HG02763 (cell line): Measurements from ENCODE around the gene PARP6.
"Not testable (repeated sequence)": the region's sequence is repeated elsewhere in the genome, so short reads cannot be mapped to it uniquely, and the experiment has no call there.

Experiments used
- ATAC-seq: cut with Tn5 transposase; IDR thresholded peaks from one replicate; pipeline ENCODE4 v1.9.1; 2021; ENCODE audit warnings: mild to moderate bottlenecking, moderate library complexity; ENCODE audit not compliant: unreplicated experiment

PARP6 gene

DNA sequence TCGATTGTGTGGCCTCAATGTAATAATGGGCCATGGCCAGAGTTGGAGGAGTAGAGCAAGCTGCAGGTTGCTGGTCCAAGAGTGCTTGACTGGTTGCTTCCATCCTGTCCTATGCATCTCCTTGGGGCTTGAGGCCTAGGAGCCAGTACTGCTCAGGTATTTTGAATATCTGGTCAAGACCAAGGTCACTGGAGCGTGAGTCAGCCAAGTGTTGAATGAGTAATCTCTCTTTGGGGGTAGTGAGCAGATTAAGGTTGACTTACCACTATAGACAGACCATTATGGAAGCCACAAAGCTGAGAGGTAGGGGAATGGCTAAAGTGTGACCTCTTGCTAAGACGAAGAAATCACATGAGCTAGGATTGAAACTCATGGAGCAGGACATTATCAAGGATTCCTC is 9.4 kb upstream of the PARP6 start:
- ATAC-seq = no peak

DNA sequence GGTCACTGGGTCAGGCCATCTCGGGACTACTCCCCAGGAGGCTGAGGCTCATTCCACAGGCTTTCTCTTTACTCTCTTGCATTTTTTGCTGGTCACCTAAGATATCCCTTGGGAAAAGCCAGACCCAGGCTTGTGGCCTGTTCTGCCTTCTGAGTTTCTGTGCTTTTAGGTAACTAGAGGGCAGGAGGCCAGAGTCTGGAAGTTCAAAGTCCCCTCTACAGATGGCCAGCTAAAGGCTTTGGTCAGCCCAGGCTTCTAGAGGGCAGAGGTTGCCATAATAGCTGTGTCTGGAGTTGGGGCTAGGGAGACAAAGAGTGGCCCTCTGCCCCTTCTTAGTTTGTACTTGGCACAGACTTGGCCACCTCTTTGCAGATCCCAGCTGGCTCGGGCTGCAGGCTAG is 8.4 kb upstream of the PARP6 start:
- no peak for ATAC-seq

DNA sequence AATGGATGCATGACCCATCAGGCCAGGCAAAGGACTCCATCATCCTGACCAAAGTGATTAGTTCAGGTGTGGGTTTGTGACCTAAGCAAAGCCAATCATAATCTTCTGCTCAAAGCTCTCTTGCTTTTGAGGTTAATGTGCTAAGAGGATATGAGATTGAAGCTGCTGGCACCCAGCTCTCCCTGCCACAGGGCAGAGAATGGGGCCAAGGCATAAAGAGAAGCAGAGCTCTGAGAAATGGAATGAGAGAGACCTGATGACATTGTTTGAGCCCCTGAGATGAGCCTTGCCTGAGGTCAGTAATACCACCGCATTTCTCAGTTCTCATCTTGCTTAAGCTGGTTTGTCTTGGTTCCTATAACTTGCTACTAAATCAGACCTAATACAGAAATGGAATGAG is 6.4 kb upstream of the PARP6 start:
- no peak for ATAC-seq

DNA sequence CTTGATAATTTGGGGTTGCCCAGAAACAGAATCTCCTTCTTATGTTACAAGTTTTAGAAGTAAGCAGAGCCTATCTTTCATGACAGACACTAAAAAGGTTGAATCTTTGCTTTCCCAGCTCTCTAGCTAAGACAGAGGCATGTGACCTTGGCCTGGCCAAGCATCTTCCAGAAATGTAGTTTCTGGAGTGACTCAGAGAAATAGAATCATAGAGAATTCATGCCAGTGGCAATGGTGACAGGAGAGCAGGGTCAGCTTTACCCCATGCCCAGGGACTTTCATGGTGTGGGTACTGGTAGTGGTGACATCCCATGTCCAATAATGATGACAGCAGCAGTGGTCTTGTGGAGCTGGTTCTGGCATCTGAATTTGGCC is 4.0 kb upstream of the PARP6 start:
- ATAC-seq = no peak

DNA sequence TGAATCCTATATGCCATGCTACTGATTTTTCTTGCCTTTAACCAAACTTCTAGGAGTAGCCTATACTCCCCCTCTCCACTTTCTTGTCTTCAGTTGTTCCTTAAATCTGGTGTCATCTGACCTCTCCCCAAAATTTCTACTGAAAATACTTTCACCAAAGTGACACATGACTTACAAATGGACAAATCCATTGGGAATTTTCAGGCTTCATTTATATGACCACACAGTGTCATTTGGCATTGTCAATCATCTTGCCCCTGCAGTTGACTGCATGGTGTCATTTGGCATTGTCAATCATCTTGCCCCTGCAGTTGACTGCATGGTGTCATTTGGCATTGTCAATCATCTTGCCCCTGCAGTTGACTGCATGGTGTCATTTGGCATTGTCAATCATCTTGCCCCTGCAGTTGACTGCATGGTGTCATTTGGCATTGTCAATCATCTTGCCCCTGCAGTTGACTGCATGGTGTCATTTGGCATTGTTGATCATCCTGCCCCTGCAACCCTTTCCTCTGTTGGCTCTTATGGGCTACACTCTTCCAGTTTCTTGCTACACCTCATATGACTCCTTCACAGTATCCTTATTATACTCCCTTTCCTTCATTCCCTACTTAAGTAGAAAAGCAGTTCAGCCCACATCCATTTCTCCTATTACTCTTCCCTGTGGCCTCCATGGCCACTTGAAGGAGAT is 3.4 kb upstream of the PARP6 start:
- ATAC-seq = not testable (repeated sequence)

DNA sequence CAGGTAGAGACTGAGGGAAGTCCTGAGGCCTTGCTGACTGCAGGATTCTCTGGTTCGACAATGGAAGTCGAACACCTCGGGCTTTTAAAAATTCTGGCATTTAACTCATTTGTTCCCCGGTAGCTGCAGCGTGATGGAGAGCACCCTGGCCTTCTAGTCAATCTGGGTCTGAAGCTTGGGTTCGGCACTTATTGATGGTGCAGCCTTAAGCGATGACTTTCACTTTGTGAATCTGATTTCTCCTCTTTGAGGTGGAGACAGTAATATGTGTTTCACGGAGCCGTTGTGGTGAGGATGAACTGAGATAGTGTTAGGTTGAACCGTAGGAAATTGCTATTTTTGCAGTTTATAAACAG is 621 bp upstream of the PARP6 start:
- no peak for ATAC-seq

DNA sequence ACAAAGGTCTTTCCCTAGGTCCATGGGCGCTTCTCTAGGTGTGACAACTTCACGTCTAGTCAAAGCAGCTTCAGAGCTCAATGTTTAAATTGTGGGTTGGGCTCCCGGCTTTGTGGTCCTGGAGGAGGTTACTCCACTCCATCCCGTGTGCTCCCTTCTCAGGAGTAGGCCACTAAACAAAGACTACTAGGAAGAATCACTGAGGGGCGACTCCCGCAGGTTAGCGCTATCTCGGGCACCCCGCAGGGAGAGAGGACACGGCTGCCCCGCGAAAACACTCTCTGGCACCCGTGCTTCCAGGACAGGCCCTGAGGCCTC is 500 bp downstream of the PARP6 start:
- no peak for ATAC-seq

DNA sequence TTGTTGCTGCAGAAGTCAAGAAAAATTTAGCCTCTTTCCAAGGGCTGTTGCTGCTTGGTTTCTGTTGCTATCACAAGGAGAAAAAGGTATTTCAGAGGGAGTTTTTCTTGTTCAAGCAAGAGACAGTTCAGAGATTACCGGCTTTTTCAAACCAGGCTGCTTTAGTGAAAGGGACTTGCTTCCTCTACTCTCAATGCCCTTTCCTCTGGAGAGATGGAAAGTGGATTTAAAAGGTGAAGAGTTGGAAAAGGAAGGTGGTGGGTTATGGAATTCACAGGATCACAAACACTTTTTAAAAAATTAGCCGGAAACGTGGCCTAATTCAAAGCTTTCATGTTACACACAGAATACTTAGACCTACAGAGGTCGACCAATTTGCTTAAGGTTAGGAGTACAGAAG is 1.1 kb downstream of the PARP6 start:
- ATAC-seq = no peak

DNA sequence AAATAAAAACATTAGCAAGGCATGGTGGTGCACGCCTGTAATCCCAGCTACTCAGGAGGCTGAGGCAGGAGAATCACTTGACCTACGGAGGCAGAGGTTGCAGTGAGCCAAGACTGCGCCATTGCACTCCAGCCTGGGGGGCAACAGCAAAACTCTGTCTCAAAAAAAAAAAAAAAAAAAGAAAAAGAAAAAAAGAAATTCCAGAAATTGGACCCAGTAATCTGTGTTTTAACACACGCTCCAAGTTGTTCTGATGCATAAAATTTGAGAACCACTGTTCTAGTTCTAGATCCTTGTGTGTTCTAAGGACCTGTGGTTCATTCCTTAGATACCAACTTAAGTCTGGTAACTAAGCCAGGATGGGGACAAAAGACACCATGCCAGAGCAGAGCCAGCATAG is 2.6 kb downstream of the PARP6 start:
- ATAC-seq = no peak

DNA sequence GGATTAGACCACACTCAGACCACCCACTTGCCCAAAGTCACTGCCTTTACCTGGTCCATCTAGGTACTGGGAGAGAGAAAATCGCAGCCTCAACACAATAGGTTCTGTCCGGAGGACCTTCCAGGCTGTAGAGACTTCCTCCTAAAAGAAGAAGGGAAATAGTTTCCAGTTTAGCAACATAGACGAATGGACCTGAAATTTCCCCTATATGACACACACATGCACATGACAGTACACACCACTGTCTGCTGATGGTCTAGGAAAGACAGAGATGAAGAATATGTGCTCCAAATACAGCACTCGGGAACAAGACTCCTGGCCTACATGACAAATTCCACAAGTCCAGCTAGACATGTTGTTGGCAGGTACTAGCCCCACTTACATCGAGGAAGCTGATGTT is 7.3 kb downstream of the PARP6 start:
- no peak for ATAC-seq

DNA sequence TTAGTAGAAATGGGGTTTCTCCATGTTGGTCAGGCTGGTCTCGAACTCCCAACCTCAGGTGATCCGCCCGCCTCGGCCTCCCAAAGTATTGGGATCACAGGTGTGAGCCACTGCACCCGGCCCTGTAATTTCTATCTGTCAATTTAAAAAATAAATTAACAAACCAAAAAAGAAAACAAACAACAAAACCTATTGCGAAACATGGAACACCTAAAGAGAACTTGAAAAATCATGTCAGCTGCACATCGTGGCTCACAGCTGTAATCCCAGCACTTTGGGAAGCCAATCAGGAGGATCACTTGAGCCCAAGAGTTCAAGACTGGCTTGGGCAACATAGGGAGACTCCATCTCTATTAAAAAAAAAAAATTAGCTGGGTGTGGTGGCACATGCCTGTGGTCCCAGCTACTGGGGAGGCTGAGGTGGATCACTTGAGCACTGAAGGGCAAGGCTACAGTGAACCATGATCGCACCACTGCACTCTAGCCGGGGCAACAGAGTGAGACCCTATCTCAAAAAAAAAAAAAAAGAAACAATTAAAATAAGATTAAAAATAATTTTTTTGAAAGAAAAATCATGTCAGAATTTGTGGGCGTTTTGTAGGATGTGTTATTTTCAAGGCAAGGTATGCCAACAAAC is 19.6 kb downstream of the PARP6 start:
- ATAC-seq = no peak

DNA sequence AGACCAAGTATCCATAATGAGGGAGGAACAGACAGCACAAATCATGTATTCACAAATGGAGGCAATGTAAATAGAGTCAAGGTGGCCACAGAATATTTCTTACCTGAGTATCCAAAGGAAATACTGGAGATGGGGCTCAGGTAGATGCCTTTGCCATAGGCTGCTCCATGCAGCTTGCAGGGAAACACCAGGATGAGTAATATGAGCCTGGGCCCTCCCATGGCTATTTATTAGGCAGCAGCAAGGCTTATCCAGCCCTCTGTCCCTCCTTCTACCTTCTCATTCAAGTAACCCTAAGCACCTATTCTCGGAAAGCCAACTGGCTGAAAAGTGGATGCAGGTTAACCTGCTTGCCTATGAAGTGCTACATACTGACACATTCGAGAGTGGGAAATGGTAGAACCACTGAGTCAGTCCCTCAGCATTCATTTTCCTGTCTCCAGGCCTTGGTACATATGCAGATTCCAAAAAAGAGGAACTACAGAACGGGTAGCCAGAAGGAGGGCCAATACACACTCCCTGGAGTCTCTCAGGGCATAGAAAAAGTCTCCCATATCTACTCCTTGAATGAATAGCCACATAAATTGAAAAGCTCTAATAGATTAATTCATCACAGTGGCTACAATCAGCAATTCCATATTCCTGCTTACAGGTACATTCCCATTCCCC is 23.1 kb downstream of the PARP6 start:
- ATAC-seq = no peak

DNA sequence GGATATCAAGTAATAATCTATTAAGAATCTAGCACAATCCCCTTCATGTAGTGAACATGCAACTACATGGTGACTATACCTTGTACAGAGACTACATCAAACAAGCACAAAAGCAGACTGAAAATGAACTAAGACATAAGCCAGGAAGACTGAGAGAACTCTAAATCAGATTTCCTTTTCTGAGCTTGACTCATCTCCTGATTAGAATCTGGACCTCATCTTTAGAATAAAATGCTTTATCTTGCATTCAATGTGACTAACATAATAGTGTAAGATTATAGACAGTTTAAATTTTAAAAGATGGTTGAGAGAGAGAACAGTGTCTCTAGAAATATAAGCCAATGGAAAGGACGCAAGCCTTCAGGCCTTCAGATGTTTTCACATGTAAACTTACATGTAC is 23.8 kb downstream of the PARP6 start:
- no peak for ATAC-seq

DNA sequence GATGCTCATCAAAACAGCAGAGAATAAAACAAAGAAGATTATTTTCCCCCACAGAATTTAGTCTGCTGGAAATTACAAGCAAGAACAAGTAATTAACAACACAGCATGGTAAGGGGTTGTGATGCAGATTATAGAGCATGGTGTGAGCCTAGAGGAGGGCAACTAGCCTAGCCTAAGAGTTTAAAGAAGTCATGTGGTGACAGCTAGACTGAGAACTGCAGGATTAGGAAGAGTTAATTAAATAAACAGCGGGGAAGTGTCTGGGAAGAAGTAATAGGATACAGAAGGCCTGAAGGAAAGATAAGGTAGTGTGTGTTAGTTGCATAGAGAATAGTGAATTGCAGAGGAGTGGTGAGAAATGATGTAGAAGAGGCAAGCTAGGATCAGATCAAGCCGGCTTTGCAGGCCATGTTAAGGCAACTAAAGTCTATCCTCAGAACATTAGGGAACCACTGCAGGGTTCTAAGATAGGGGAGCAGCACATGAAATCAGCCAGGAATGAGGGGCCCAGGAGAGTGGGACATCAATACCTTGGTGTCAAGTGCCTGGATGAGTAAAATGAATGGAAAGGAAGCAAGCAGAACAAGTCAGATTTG is 29.5 kb downstream of the PARP6 start:
- ATAC-seq = no peak

DNA sequence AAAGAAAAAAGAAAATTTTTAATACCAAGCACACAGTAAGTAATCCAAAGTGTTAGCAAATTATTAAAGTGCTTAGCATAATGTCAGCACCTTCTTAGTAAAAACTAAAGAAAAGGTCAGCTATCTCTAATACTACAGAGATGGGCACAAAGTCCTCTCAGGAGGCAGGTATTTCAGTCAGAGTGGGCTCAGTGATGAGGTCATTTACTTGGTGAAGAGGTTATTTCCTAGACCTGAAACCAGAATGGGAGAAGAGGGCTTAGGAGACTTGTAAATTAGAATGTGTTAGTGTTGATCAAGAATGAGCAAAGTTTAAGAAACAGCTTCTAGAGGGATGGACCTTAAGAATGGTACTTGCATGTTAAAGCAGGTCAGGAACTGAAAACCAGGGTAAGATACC is 32.7 kb downstream of the PARP6 start:
- no peak for ATAC-seq

DNA sequence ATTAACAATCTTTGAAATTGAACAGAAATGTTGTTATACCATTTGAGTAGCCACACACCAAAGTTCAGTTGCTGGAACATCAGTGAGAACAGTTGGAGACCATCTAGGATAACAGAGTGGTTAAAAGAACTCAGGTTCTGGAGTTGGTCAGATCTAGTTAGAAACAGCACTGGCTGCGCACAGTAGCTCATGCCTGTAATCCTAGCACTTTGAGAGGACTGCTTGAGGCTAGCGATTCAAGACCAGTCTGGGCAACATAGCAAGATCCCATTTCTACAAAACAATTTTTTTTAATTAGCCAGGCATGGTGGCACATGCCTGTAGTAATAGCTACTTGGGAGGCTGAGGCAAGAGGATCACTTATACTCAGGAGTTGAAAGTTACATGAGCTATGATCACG is 33.8 kb downstream of the PARP6 start:
- ATAC-seq = no peak

DNA sequence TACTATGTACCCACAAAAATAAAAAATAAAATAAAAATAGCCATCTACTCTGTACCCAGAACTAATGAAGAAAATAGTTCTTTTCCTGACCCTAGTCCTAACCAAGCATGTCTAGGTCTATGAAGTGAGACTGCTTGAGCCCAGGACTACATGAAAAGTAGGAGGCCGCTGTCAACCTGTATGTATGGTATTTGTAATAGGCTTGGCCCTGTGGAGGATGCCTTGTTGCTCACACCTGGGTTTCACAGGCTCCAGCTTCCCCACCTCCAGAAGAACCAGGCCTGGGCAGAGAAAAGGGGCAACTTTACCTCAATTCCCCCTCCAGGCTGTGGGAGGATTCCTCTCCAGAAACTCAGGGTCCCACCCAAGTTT is 34.5 kb downstream of the PARP6 start:
- ATAC-seq = no peak

DNA sequence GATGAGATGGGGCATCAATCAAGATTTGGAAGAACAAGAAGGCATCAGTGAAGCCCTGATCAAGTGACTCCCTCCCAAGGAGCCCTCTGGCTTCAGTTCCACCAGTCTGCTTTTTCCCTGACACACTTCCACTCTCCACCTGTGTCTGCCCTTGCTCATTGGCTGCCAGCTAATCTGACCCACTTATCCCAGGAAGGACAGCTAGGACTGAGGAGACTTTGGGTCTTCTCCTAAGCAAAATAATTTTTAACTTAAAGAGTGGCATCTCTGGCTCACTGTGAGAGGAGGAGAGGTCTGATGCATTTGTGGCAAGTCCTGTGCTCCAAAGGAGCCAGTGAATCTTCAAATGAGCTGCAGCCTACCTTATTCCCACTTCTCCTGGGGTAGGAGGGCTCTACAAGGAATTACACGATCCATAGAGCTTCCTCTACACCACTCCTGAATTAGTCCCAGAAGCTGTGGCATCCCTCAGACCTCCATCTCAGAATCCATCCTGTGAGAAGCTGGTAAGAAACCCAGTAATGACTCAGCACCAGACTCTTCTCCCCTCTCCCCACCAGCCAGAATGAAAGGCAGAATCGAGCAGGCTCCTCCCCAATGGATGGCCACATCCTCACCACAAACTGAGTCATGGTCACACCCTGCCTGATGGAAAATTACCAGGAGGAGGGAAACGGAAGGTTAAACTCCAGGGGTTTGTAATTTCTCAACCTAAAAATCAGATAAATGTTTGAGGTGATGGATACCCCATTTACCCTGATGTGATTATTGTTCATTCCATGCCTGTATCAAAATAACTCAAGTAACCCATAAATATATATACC is 35.1 kb downstream of the PARP6 start:
- peak; percentile 57 for ATAC-seq

DNA sequence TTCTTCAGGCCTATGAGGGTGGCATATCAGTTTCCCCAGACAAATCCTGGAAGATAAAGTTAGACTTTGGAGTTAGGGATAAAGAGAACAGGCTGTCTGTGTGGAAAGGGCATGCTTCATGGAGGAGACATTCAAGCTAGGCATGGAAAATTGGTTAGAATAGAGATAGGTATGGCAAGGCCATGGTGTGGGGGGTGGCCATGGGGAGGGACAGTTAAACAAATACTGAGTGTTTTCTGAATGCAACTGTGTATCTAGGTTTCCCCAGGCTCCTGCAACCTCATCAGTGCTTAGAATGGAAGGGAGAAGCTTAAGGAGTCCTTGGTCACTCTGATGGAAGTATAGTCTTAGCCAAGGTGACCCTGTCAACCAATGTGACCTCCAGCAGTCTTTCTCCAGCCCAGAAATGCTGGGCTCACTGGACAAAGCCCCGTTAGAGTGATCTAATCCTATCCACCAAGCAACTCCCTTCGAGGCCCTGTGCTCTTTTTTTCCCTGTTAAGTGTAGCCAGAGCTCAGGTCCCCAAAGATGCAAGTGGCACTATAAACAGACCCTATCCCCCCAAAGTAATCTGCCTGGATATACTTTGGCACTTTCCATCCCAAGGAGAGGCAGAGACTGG is 35.9 kb downstream of the PARP6 start:
- no peak for ATAC-seq

DNA sequence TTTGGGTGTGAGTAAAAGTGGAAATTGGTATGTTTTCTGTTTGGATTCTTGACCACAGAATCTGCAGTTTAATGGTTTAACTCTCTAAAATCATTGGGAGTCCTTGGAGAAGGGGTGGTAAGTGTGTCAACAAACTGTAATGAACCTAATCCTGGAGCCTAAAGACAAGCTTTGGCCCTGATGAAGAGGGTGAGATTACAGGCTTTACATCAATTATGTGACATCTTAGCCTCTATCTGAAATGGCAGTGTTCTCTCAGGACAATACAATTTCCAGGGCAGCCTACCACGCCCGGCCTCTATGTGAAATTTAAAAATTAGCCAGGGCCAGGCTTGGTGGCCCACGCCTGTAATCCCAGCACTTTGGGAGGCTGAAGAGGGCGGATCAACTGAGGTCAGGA is 37.1 kb downstream of the PARP6 start:
- ATAC-seq = no peak

DNA sequence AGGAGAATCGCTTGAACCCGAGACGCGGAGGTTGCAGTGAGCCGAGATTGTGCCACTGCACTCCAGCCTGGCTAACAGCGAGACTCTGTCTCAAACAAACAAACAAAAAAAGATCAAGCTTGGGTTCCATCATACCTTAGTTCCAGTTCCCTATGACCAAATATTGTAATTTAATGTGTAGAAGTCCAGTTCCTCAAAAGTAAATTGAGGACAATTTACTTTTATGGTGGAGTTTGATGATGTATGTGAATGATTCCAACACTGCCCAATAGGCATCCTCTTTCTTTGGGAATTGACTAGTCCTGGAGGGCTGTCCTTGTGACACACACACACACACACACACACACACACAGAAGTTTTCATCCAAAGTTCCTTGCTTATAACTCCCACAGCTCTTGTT is 38.6 kb downstream of the PARP6 start:
- ATAC-seq = no peak
